Kidney epithelial cell (primary cell): ENCODE data around the gene XDH. TPM values are rescaled to one million over a fixed set of nuclear protein-coding genes. Genes with fewer than 3 reads are reported as not detected.

ENCODE experiments used
- DNase-seq: peaks from one replicate; pipeline ENCODE4 v3.0.0-alpha.2; 2010; ENCODE audit warnings: low read depth
- H3K27me3 ChIP-seq: 2 replicates; pipeline ENCODE4 v1.6.0; 2011; ENCODE audit warnings: low read length; ENCODE audit not compliant: control insufficient read depth, insufficient read depth
- H3K36me3 ChIP-seq: 2 replicates; pipeline ENCODE4 v1.5.1; 2011; ENCODE audit warnings: low read length; ENCODE audit not compliant: control insufficient read depth, insufficient read depth
- H3K4me3 ChIP-seq: 2 replicates; pipeline ENCODE4 v1.5.1; 2011; ENCODE audit warnings: low read depth, mild to moderate bottlenecking, control low read depth, low read length
- CTCF ChIP-seq: IDR thresholded peaks from 2 replicates; pipeline ENCODE4 v1.5.1; 2011; ENCODE audit warnings: mild to moderate bottlenecking, moderate library complexity, low read length, control low read depth, inconsistent platforms; ENCODE audit not compliant: insufficient read depth, poor library complexity, severe bottlenecking
- total RNA-seq: library from RNA; depleted of rRNA; stranded (reverse); fragments of >200 nt; gene quantifications from 2 replicates; pipeline ENCODE4 v1.2.3, GENCODE V29; 2015

The XDH gene
- total RNA-seq, 1 donor from 2014 or later = 4.4 TPM

DNA sequence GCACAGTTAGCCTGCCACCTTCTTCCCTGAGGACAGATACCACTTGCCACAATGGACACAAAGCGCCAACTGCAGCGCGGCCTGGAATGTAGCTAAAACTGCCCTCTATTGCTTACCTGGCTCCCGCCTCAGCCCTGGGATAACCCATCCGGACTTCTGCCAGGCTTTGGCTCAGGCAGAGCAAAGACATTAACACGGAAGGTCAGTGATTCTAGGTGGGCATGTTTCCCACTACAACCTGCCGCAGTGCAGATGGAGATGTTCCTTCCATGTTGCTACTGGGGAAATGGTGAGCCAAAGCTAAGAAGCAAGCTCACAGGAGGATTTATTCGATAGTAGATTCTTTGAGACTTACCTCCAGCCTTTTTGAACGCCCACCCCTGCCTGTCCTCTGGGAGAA, 74.8 kb downstream of the XDH start:
- H3K36me3 ChIP-seq = no peaks in the 10 kb centered on the region
- no peak overlapping the region for H3K4me3 ChIP-seq
- DNase-seq = no peak

GRCh38 chr2:31337860-31338259, 76.7 kb downstream of the XDH start:
- H3K27me3 ChIP-seq = no peaks in the 10 kb centered on the region
- no peaks in the 10 kb centered on the region for H3K36me3 ChIP-seq
- H3K4me3 ChIP-seq = no peak overlapping the region
- peak; percentile 68 for DNase-seq
- TF ChIP-seq CTCF = no peak

More for the DNA sequence above, 74.8 kb downstream of the XDH start:
- TF ChIP-seq CTCF = no peak
- no peaks in the 10 kb centered on the region for H3K27me3 ChIP-seq

- Histone ChIP-seq H3K36me3 (no peaks in the 10 kb centered on the region), H3K27me3 (no peaks in the 10 kb centered on the region), H3K4me3 (no peak overlapping the region)
- no peak for DNase-seq
- no peak for TF ChIP-seq CTCF
Measured at GRCh38 chr2:31337197-31337596, 77.3 kb downstream of the XDH start.

- Histone ChIP-seq H3K36me3 (no peaks in the 10 kb centered on the region), H3K4me3 (no peak overlapping the region), H3K27me3 (no peaks in the 10 kb centered on the region)
- peak; percentile 85 for DNase-seq
- no peak for TF ChIP-seq CTCF
Measured at GRCh38 chr2:31335921-31336585, 78.5 kb downstream of the XDH start.

DNA sequence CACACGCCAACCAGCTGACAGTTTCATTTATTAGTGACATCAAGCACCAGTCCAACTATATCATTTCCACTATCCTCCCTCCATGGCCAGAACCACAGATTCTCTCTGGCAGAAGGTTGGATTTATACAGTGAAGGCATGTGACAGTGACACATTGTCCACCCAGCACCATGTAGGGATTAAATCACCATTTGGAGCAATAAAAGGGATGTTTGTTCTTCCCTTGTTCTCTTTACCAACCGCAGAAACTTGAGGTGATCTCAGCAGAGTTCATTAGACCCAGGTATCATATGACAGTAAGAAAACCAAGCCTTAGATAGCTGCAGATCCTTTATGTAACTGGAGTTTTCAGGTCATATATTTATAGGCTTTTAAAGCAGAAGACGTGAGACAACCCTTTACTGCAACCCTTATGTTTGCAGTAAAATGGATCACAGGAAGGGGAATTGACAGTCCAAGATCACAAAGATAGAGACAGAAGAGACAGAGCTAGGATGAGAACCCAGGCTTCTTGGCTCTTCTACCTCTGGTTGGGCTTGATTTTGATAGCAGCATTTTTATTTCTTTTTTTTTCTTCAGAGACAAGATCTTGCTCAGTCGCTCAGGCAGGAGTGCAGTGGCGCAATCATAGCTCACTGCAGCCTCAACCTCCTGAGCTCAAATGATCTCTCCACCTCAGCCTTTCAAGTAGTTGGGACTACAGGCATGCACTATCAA, 80.1 kb downstream of the XDH start:
- DNase-seq = peak; percentile 73
- Histone ChIP-seq H3K36me3 (no peaks in the 10 kb centered on the region), H3K27me3 (no peaks in the 10 kb centered on the region), H3K4me3 (no peak overlapping the region)
- TF ChIP-seq CTCF = no peak

DNA sequence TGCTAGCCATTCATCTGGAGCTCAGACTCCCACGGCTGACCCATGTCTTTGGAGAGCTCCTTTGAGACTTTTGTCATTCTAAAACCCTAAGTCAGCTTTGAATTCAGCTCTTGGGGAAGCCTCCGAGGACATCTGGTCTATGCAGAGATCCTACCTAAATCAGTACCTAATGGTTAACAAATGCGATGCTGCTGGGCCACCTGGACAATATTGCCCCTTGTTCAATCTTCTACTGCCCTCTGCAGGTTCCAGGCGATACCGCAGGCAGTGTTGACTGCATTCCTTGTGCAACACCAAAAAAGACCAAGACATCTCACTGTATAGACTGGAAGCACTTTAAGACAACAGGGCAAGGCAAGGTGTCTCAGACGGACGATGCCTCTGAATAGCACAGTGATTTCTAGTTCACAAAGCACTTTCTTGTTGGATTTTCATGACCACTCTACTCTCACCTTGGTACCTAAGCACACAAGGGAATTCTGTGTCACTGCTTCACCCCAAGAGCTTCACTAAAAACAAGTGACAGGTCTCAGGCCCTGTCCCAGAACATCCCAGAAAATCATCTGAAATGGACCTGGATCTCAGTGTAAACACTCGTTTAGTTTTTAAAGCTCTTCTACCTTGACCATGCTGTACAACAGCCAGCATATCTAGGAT, 80.9 kb downstream of the XDH start:
- Histone ChIP-seq H3K4me3 (no peak overlapping the region), H3K27me3 (no peaks in the 10 kb centered on the region), H3K36me3 (no peaks in the 10 kb centered on the region)
- DNase-seq = no peak
- TF ChIP-seq CTCF = peak; percentile 94
